Astrocyte (in vitro differentiated cells and primary cell): ENCODE data around the gene SURF4.
"Not testable (repeated sequence)": the region's sequence is repeated elsewhere in the genome, so short reads cannot be mapped to it uniquely, and the experiment has no call there.

Experiments used
- EZH2 ChIP-seq: IDR thresholded peaks from 2 replicates; pipeline ENCODE4 v1.6.1; 2012; ENCODE audit warnings: mild to moderate bottlenecking, low read length, inconsistent platforms; ENCODE audit not compliant: insufficient read depth
- TF ChIP-seq, protein P1 (sequence below): IDR thresholded peaks from 2 replicates; pipeline ENCODE4 v1.5.1; 2011; ENCODE audit warnings: low read depth, mild to moderate bottlenecking, inconsistent platforms, low read length, moderate library complexity; ENCODE audit not compliant: insufficient read depth

DNA sequence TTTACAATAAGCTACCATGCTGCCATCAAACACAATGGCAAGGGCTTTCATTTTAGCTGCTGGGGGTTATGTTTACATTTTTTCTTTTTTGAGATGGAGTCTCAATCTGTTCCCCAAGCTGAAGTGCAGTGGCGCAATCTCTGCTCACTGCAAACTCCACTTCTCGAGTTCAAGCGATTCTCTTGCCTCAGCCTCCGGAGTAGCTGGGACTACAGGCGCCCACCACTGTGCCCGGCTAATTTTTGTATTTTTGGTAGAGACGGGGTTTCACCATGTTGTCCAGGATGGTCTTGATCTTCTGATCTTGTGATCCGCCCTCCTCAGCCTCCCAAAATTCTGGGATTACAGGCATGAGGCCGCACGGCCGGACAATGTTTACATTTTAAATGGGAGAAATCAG is 41.0 kb downstream of the SURF4 start:
- not testable (repeated sequence) for TF ChIP-seq EZH2
- TF ChIP-seq, protein P1, sequence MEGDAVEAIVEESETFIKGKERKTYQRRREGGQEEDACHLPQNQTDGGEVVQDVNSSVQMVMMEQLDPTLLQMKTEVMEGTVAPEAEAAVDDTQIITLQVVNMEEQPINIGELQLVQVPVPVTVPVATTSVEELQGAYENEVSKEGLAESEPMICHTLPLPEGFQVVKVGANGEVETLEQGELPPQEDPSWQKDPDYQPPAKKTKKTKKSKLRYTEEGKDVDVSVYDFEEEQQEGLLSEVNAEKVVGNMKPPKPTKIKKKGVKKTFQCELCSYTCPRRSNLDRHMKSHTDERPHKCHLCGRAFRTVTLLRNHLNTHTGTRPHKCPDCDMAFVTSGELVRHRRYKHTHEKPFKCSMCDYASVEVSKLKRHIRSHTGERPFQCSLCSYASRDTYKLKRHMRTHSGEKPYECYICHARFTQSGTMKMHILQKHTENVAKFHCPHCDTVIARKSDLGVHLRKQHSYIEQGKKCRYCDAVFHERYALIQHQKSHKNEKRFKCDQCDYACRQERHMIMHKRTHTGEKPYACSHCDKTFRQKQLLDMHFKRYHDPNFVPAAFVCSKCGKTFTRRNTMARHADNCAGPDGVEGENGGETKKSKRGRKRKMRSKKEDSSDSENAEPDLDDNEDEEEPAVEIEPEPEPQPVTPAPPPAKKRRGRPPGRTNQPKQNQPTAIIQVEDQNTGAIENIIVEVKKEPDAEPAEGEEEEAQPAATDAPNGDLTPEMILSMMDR: not testable (repeated sequence)
